ENCODE data around the gene RGS14.
A peak's percentile ranks its signal among the peaks of the same experiment; 100 is the strongest.
"Not testable (repeated sequence)": the region's sequence is repeated elsewhere in the genome, so short reads cannot be mapped to it uniquely, and the experiment has no call there.

RGS14 gene

GRCh38 chr5:177356746-177357145 lies 978 bp upstream of the RGS14 start:
- DNase-seq (ENCODE audit: low read depth) = no peak
- no peak for TF ChIP-seq CTCF (IDR thresholded peaks at IDR 0.05; ENCODE audit: low read depth, low read length, missing control alignments)
- no peak overlapping the region for H3K4me3 ChIP-seq (ENCODE audit: low read depth, low read length)

- TF ChIP-seq CTCF (IDR thresholded peaks at IDR 0.05; ENCODE audit: low read depth, low read length, missing control alignments) = no peak
- peak overlapping the region; percentile 76 for H3K4me3 ChIP-seq (ENCODE audit: low read depth, low read length)
- no peak for DNase-seq (ENCODE audit: low read depth)
Observed at GRCh38 chr5:177357146-177357458, 622 bp upstream of the RGS14 start.

GRCh38 chr5:177358370-177358819 lies 671 bp downstream of the RGS14 start:
- H3K4me3 ChIP-seq (ENCODE audit: low read depth, low read length) = peak overlapping the region; percentile 76
- TF ChIP-seq CTCF (IDR thresholded peaks at IDR 0.05; ENCODE audit: low read depth, low read length, missing control alignments) = no peak
- DNase-seq (ENCODE audit: low read depth) = no peak

- DNase-seq (ENCODE audit: low read depth) = no peak
- TF ChIP-seq CTCF (IDR thresholded peaks at IDR 0.05; ENCODE audit: low read depth, low read length, missing control alignments) = no peak
- peak overlapping the region; percentile 76 for H3K4me3 ChIP-seq (ENCODE audit: low read depth, low read length)
Observed at GRCh38 chr5:177359451-177359851, 1.7 kb downstream of the RGS14 start.

GRCh38 chr5:177359860-177360259 lies 2.1 kb downstream of the RGS14 start:
- H3K4me3 ChIP-seq (ENCODE audit: low read depth, low read length) = no peak overlapping the region
- no peak for TF ChIP-seq CTCF (IDR thresholded peaks at IDR 0.05; ENCODE audit: low read depth, low read length, missing control alignments)
- no peak for DNase-seq (ENCODE audit: low read depth)

GRCh38 chr5:177360740-177361139 lies 3.0 kb downstream of the RGS14 start:
- DNase-seq (ENCODE audit: low read depth) = not testable (repeated sequence)

GRCh38 chr5:177361418-177362291 lies 3.9 kb downstream of the RGS14 start:
- no peak overlapping the region; the same call in 1 of the 2 replicates for H3K4me3 ChIP-seq (ENCODE audit: low read depth, low read length)
- TF ChIP-seq CTCF (IDR thresholded peaks at IDR 0.05; ENCODE audit: low read depth, low read length, missing control alignments) = peak; percentile 16
- DNase-seq (ENCODE audit: low read depth) = no peak

More at GRCh38 chr5:177360740-177361139, 3.0 kb downstream of the RGS14 start:
- not testable (repeated sequence) for H3K4me3 ChIP-seq (ENCODE audit: low read depth, low read length)

Data from GM12864 (cell line).